Measurements from ENCODE around the gene MAN2B2.

- TF ChIP-seq CTCF (IDR thresholded peaks at IDR 0.05): no peak
- no peak for TF ChIP-seq POLR2A (IDR thresholded peaks at IDR 0.05)
These were observed 74.2 kb downstream of the MAN2B2 start for GRCh38 chr4:6649216-6649615.
